NB4 (cell line): Measurements from ENCODE around the gene ARHGAP22.

ENCODE experiments used
- CTCF ChIP-seq: IDR thresholded peaks from one replicate; pipeline ENCODE4 v1.5.1; 2012; ENCODE audit warnings: low read depth, low read length
- POLR2A ChIP-seq: IDR thresholded peaks from 2 replicates; pipeline ENCODE4 v1.6.1; 2011; ENCODE audit warnings: mild to moderate bottlenecking; ENCODE audit not compliant: insufficient read length; ENCODE audit errors: extremely low read depth

GRCh38 chr10:48533951-48534720, 70.7 kb downstream of the ARHGAP22 start:
- TF ChIP-seq CTCF, result no peak
- TF ChIP-seq POLR2A, result no peak
